ENCODE measurements around the gene PFN1. TPM values are rescaled to one million over a fixed set of nuclear protein-coding genes. Genes with fewer than 3 reads are reported as not detected.

The PFN1 gene
- total and polyA plus RNA-seq, 3 donors from 2014 or later, result 244 to 349 (median 257) TPM

DNA sequence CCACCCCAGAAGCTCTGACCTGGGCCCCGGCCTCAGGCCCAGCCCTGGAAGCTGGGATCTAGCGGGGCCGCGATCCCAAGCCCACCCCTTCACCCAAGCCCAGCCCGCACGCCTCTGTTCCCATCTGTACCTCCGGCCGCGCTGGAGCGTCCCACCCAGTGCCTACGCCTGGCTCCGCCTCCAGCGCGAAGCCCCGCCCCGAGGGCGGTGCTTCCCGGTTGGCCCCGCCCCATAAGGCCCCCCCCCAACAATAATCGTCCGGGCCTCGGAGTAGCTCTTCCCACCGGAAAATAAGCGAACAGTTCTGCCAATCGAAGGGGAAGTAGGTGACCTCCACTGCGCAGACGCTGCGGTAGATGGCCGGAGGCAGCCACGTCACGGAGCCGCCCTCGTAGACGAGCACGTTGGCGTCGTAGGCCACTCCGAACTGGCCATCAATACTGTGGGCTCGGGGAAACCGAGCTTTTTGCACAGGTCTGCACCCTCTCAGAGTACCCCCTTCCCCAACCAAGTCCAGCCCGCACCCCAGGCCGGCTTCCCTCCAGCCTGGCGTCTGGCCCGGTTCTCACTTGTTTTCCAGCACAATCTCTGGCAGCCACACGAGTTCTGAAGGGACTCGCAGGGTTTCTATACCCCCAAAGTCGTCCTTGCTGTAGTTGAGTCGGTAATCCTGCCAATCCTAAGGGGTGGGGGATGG is 46.5 kb downstream of the PFN1 start:
- Histone ChIP-seq H3K36me3 (ENCODE audit: low read depth, missing control alignments) (no peaks in the 10 kb centered on the region), H3K27me3 (no peaks in the 10 kb centered on the region), H3K9me3 (no peaks in the 10 kb centered on the region), H3K4me1 (peaks cover 8% of the 10 kb centered on the region), H3K4me3 (peak overlapping the region; percentile 20 to 42), H3K27ac (no peak overlapping the region)
- intact Hi-C loops (cut with DNase I; ENCODE audit: low total_unique reads), result no loop called here
- 59% methylated on average over 16 to 48 of the region's 48 CpGs for WGBS, 2 donors
- DNase-seq, result peak; percentile 54
- TF ChIP-seq POLR2A (IDR thresholded peaks at IDR 0.05), result no peak
- TF ChIP-seq, protein P1, sequence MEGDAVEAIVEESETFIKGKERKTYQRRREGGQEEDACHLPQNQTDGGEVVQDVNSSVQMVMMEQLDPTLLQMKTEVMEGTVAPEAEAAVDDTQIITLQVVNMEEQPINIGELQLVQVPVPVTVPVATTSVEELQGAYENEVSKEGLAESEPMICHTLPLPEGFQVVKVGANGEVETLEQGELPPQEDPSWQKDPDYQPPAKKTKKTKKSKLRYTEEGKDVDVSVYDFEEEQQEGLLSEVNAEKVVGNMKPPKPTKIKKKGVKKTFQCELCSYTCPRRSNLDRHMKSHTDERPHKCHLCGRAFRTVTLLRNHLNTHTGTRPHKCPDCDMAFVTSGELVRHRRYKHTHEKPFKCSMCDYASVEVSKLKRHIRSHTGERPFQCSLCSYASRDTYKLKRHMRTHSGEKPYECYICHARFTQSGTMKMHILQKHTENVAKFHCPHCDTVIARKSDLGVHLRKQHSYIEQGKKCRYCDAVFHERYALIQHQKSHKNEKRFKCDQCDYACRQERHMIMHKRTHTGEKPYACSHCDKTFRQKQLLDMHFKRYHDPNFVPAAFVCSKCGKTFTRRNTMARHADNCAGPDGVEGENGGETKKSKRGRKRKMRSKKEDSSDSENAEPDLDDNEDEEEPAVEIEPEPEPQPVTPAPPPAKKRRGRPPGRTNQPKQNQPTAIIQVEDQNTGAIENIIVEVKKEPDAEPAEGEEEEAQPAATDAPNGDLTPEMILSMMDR (IDR thresholded peaks at IDR 0.05), result no peak

DNA sequence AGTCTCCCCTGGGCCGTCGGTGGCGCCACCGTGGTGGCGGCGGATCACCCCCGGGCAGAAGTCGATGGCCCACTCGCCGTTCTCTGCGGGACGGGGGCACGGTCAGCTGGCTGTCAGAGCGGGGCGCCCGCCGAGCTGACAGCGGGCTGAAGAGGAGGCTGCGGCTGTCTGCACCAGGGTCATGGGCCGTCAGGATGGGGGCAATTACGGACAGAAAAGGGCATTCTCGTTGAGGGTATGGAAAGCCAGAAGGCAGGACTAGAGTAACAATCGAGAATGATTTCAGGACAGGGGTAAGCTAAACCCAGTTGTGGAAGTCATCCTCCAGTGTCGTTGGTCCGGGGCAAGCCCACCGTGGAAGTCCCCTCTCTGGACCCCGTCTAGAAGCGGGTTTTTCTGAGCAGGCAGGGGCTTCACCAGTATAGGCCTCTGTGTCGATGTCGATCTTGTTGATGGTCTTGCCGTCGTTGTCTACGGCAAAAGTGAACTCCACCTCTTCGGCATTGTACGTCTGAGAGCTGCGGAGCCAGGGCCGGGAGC is 47.2 kb downstream of the PFN1 start:
- Histone ChIP-seq H3K4me1 (peaks cover 8% of the 10 kb centered on the region), H3K4me3 (peak overlapping the region; percentile 20 to 42), H3K27ac (no peak overlapping the region), H3K36me3 (ENCODE audit: low read depth, missing control alignments) (no peaks in the 10 kb centered on the region), H3K27me3 (no peaks in the 10 kb centered on the region), H3K9me3 (no peaks in the 10 kb centered on the region)
- TF ChIP-seq, protein P1 (IDR thresholded peaks at IDR 0.05), result no peak
- TF ChIP-seq POLR2A (IDR thresholded peaks at IDR 0.05), result no peak
- intact Hi-C loops (cut with DNase I; ENCODE audit: low total_unique reads), result no loop called here
- WGBS, 2 donors, result 64 to 76% methylated on average over 18 to 37 of the region's 37 CpGs
- DNase-seq, result no peak

DNA sequence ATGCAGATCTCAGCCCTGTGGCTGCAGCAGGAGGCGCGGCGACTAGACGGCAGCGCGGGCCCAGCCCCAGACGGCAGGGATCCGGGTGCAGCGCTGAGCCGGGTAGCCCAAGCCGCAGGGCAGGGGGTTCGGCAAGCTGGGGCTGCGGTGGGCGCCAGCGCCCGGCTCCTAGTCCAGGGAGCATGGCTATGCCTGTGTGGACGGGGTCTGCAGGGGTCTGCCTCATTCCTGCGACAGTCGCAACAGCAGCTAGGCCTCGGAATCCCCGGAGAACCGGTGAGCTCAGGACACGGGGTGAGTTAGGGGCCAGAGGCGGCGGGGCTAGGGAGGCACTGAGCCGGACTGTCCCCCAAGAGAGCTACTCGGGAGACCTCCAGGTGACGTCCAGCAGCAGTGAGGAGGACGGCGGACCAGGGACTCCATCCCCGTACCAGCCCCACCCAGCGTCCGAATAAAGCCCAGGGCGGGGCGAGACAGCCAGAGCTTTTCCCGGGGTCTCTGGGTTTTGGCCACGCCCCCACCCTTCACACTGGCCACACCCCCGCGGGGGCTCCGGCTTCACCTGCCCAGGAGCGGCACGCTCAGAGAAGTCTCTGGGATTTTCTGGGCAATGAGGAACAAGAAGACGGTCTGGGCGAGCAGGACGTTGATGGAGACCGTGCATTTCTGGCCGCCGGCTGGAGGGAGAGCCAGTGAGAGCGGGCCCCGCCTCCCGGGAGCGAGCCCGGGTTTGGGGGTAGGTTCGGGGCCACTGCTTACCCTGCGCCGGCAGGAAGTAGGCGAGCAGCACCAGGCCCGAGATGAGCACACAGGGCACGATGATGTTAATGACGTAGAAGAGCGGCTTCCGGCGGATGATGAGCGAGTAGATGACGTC is 47.9 kb downstream of the PFN1 start:
- Histone ChIP-seq H3K4me3 (peak overlapping the region in 1 of 2 donors; percentile 42), H3K27me3 (no peaks in the 10 kb centered on the region), H3K27ac (no peak overlapping the region), H3K36me3 (ENCODE audit: low read depth, missing control alignments) (no peaks in the 10 kb centered on the region), H3K9me3 (no peaks in the 10 kb centered on the region), H3K4me1 (peaks cover 8% of the 10 kb centered on the region)
- DNase-seq, result no peak
- 46 to 72% methylated on average over 30 to 59 of the region's 65 CpGs for WGBS, 2 donors
- no peak for TF ChIP-seq POLR2A (IDR thresholded peaks at IDR 0.05)
- TF ChIP-seq, protein P1 (IDR thresholded peaks at IDR 0.05), result no peak
- intact Hi-C loops (cut with DNase I; ENCODE audit: low total_unique reads), result no loop called here

DNA sequence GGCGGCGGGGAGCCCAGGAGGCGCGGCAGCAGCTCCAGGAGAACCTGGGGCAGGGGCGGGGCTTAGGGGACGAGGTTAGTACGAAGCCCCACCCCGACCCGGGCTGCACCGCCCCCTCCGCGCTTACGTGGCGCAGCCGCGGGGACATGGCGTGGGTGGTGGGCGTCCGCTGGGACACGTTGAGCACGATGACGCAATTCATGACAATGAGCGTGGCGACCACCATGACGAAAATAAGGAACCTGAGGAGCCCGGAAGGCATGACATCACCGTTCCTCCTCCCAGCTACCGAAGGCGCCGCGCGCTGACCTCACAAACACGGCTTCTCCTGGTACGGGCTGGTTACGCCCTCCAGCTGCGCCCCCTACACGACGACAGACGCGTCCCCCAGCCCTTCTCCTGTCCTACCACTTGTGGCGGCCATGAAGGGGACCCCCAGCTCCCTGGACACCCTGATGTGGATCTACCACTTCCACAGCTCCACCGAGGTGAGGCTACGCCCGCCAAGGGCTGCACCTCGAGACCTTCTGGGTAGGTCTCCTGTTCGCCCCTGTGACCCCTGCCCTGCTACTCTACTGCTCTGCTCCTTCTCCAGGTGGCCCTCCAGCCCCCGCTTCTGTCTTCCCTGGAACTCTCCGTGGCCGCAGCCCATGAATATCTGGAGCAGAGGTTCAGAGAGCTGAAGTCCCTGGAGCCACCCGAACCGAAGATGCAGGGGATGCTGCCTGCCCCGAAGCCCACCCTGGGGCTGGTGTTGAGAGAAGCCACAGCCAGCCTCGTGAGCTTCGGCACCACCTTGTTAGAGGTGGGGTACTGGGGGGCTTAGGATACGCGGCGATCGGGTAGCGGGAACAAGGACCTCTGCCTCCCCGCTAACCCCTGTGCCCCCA is 48.7 kb downstream of the PFN1 start, which contains the start of gene C17orf107:
Gene C17orf107, plus strand, starts transcription at position 196 of the 890 bp plus-strand sequence. Its CDS starts 227 bp downstream, at position 423.
- Histone ChIP-seq H3K27me3 (no peaks in the 10 kb centered on the region), H3K36me3 (ENCODE audit: low read depth, missing control alignments) (no peaks in the 10 kb centered on the region), H3K4me3 (peak within 1 kb of the TSS; percentile 36 to 42), H3K27ac (no peak within 1 kb of the TSS), H3K4me1 (peaks cover 8% of the 10 kb centered on the region), H3K9me3 (no peaks in the 10 kb centered on the region)
- 29 to 35% methylated on average over 22 to 54 of the region's 60 CpGs for WGBS, 2 donors
- peak; percentile 76 for DNase-seq
- TF ChIP-seq, protein P1 (IDR thresholded peaks at IDR 0.05), result no peak
- no peak for TF ChIP-seq POLR2A (IDR thresholded peaks at IDR 0.05)
- intact Hi-C loops (cut with DNase I; ENCODE audit: low total_unique reads), result loop anchor here (10.0 kb wide), 1 partner anchor 195 kb away; the partner anchor contains the start of gene PELP1

All from testis (tissue), 3 donors.